Uterus (tissue), 2 donors: ENCODE data around the gene TADA3.

ENCODE experiments used
- CTCF ChIP-seq, 4 experiments: fragments of 200-600 bp in 2 of 4; fragments of 450-650 bp in 2 of 4; sonication (generic) in 2 of 4; IDR thresholded peaks; one replicate each; pipeline ENCODE4 v1.5.1; 2016 to 2019; ENCODE audit warnings: antibody characterized with exemption in 4 of 4, mild to moderate bottlenecking in 2 of 4, moderate library complexity in 1 of 4
- POLR2A ChIP-seq, 2 donors: fragments of 450-650 bp; IDR thresholded peaks; one replicate each; pipeline ENCODE4 v1.6.1; 2016; ENCODE audit warnings: antibody characterized with exemption in 2 of 2, mild to moderate bottlenecking in 1 of 2, moderate library complexity in 1 of 2

DNA sequence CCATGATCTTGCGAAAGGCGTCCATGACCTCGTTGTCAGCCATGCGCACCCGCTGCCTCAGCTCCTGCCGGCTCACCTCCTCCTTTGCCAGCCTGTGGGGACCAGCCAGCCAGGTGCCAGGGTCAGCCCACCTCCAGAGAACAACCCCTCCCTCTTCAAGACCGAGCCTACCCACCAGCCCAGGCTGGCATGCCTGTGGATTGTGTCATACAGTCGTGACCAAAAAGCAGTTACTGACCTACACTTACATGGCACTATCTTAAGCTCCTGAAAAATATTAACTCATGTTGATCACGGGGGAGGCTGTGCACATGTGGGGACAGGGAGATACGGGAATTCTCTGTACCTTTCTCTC, 11.8 kb downstream of the TADA3 start:
- no peak for TF ChIP-seq CTCF (IDR thresholded peaks at IDR 0.05)
- TF ChIP-seq POLR2A (IDR thresholded peaks at IDR 0.05) = no peak
